ENCODE results near the gene GPN1. TPM values are rescaled to one million over a fixed set of nuclear protein-coding genes. Genes with fewer than 3 reads are reported as not detected.
A peak's percentile ranks its signal among the peaks of the same experiment; 100 is the strongest.

Gene GPN1
- total RNA-seq, 1 donor from 2014 or later = 63.9 TPM

- no peak for DNase-seq (ENCODE audit: low read depth)
- no peaks in the 10 kb centered on the region for H3K36me3 Mint-ChIP-seq (ENCODE audit: low read depth, unreplicated experiment)
- Histone ChIP-seq H4K20me1 (ENCODE audit: insufficient read depth, low read length) (no peaks in the 10 kb centered on the region), H3K9me3 (ENCODE audit: insufficient read depth, low read depth, low read length) (no peaks in the 10 kb centered on the region), H3K27ac (ENCODE audit: low read depth, low read length) (peak overlapping the region; percentile 95), H3K4me1 (ENCODE audit: insufficient read depth, low read length) (peaks cover 23% of the 10 kb centered on the region), H3K36me3 (ENCODE audit: insufficient read depth, low read length) (peaks cover 19% of the 10 kb centered on the region), H3K27me3 (ENCODE audit: insufficient read depth, low read length) (no peaks in the 10 kb centered on the region), H3K9ac (ENCODE audit: low read length) (peak overlapping the region; percentile 97), H3K4me3 (ENCODE audit: insufficient read depth, low read depth, low read length) (peak overlapping the region; percentile 80), H2AFZ (ENCODE audit: low read depth, low read length) (peak overlapping the region; percentile 97), H3K4me2 (ENCODE audit: low read length) (peak overlapping the region; percentile 86), H3K79me2 (ENCODE audit: insufficient read depth, low read length) (peaks cover 55% of the 10 kb centered on the region)
- no peaks in the 10 kb centered on the region for H3K9me3 Mint-ChIP-seq (ENCODE audit: unreplicated experiment)
- peak overlapping the region; percentile 100 for H3K4me3 Mint-ChIP-seq (ENCODE audit: unreplicated experiment)
- H3K4me1 Mint-ChIP-seq (ENCODE audit: low read depth, unreplicated experiment) = peaks cover 18% of the 10 kb centered on the region
- no peak overlapping the region for H3K27ac Mint-ChIP-seq (ENCODE audit: unreplicated experiment)
- no peaks in the 10 kb centered on the region for H3K27me3 Mint-ChIP-seq (ENCODE audit: low read depth, unreplicated experiment)
- no peak for FAIRE-seq
- no peak for TF ChIP-seq EZH2 (IDR thresholded peaks at IDR 0.05; ENCODE audit: insufficient read depth, low read length)
- no peak for TF ChIP-seq CTCF (IDR thresholded peaks at IDR 0.05; ENCODE audit: insufficient read depth, low read depth, low read length)
These were observed 35.9 kb downstream of the GPN1 start for GRCh38 chr2:27664622-27665363.

- no peak for DNase-seq (ENCODE audit: low read depth)
- no peak overlapping the region for H3K4me3 Mint-ChIP-seq (ENCODE audit: unreplicated experiment)
- Histone ChIP-seq H2AFZ (ENCODE audit: low read depth, low read length) (no peak overlapping the region), H3K9ac (ENCODE audit: low read length) (no peak overlapping the region), H3K36me3 (ENCODE audit: insufficient read depth, low read length) (peaks cover 12% of the 10 kb centered on the region), H3K4me2 (ENCODE audit: low read length) (no peak overlapping the region), H3K4me3 (ENCODE audit: insufficient read depth, low read depth, low read length) (no peak overlapping the region), H3K4me1 (ENCODE audit: insufficient read depth, low read length) (peaks cover 21% of the 10 kb centered on the region), H3K27ac (ENCODE audit: low read depth, low read length) (no peak overlapping the region), H3K27me3 (ENCODE audit: insufficient read depth, low read length) (no peaks in the 10 kb centered on the region), H4K20me1 (ENCODE audit: insufficient read depth, low read length) (no peaks in the 10 kb centered on the region), H3K79me2 (ENCODE audit: insufficient read depth, low read length) (peaks cover 39% of the 10 kb centered on the region), H3K9me3 (ENCODE audit: insufficient read depth, low read depth, low read length) (no peaks in the 10 kb centered on the region)
- no peak for FAIRE-seq
- H3K27ac Mint-ChIP-seq (ENCODE audit: unreplicated experiment) = no peak overlapping the region
- no peaks in the 10 kb centered on the region for H3K27me3 Mint-ChIP-seq (ENCODE audit: low read depth, unreplicated experiment)
- peaks cover 13% of the 10 kb centered on the region for H3K4me1 Mint-ChIP-seq (ENCODE audit: low read depth, unreplicated experiment)
- H3K9me3 Mint-ChIP-seq (ENCODE audit: unreplicated experiment) = no peaks in the 10 kb centered on the region
- TF ChIP-seq EZH2 (IDR thresholded peaks at IDR 0.05; ENCODE audit: insufficient read depth, low read length) = no peak
- no peak for TF ChIP-seq CTCF (IDR thresholded peaks at IDR 0.05; ENCODE audit: insufficient read depth, low read depth, low read length)
- H3K36me3 Mint-ChIP-seq (ENCODE audit: low read depth, unreplicated experiment) = no peaks in the 10 kb centered on the region
These were observed 38.6 kb downstream of the GPN1 start for GRCh38 chr2:27667446-27667845.

GRCh38 chr2:27671235-27671634 is 42.4 kb downstream of the GPN1 start:
- Mint-ChIP-seq H3K4me3 (ENCODE audit: unreplicated experiment) (no peak overlapping the region), H3K27me3 (ENCODE audit: low read depth, unreplicated experiment) (no peaks in the 10 kb centered on the region), H3K36me3 (ENCODE audit: low read depth, unreplicated experiment) (peaks cover 2% of the 10 kb centered on the region), H3K4me1 (ENCODE audit: low read depth, unreplicated experiment) (peaks cover 7% of the 10 kb centered on the region), H3K27ac (ENCODE audit: unreplicated experiment) (no peak overlapping the region), H3K9me3 (ENCODE audit: unreplicated experiment) (no peaks in the 10 kb centered on the region)
- no peaks in the 10 kb centered on the region for H3K9me3 ChIP-seq (ENCODE audit: insufficient read depth, low read depth, low read length)
- H3K27ac ChIP-seq (ENCODE audit: low read depth, low read length) = no peak overlapping the region
- DNase-seq (ENCODE audit: low read depth) (no peak), FAIRE-seq (no peak)
- no peak overlapping the region for H3K4me3 ChIP-seq (ENCODE audit: insufficient read depth, low read depth, low read length)
- peaks cover 4% of the 10 kb centered on the region for H3K4me1 ChIP-seq (ENCODE audit: insufficient read depth, low read length)
- H3K79me2 ChIP-seq (ENCODE audit: insufficient read depth, low read length) = peaks cover 3% of the 10 kb centered on the region
- TF ChIP-seq EZH2 (IDR thresholded peaks at IDR 0.05; ENCODE audit: insufficient read depth, low read length) = no peak
- no peak for TF ChIP-seq CTCF (IDR thresholded peaks at IDR 0.05; ENCODE audit: insufficient read depth, low read depth, low read length)
- no peak overlapping the region for H3K9ac ChIP-seq (ENCODE audit: low read length)
- H3K4me2 ChIP-seq (ENCODE audit: low read length) = no peak overlapping the region
- peaks cover 4% of the 10 kb centered on the region for H4K20me1 ChIP-seq (ENCODE audit: insufficient read depth, low read length)
- H3K36me3 ChIP-seq (ENCODE audit: insufficient read depth, low read length) = peaks cover 26% of the 10 kb centered on the region
- H2AFZ ChIP-seq (ENCODE audit: low read depth, low read length) = no peak overlapping the region
- H3K27me3 ChIP-seq (ENCODE audit: insufficient read depth, low read length) = no peaks in the 10 kb centered on the region
